ENCODE results near the gene FYCO1. TPM values are rescaled to one million over a fixed set of nuclear protein-coding genes. Genes with fewer than 3 reads are reported as not detected.

The FYCO1 gene
- total and polyA plus RNA-seq, 2 experiments from 2014 or later = 7.5 to 23.0 TPM

DNA sequence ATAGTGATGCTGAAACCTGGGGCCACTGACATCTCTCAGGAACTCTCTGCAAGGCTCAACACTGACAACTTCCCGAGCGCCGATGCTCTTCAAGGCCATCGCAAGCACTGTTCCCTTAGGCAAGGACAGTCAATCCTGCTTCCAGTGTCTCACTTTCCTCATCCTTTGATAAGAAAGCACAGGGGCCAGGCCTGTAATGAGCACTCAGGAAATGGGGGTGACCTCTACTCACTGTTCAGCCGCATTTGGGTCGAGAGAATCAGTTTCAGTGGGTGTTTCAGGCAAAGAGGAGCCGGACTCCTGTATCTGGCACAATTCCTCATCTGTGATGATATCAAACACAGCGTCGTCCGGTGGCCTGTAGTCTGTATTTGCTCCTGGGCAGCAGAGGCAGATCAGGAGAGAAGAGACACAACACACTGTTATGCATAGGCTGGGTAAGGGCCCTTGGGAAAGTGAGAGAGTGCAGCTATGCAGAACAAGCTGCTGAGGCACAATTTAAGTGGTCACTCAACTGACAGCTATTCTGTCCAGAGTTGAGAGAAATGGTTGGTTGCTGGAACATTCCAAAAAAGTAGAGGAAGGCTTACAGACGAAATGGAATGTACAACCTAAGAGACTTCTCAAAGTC, 40.5 kb downstream of the FYCO1 start:
- no peaks in the 10 kb centered on the region for H3K4me1 ChIP-seq (ENCODE audit: insufficient read depth)
- H3K4me3 ChIP-seq = no peak overlapping the region
- H3K36me3 ChIP-seq (replicated peaks; ENCODE audit: insufficient read depth, low read depth) = peaks cover 4% of the 10 kb centered on the region
- no peak overlapping the region for H3K4me2 ChIP-seq
- no peaks in the 10 kb centered on the region for H4K20me1 ChIP-seq (ENCODE audit: insufficient read depth, poor library complexity, severe bottlenecking)
- no peak for TF ChIP-seq EZH2phosphoT487 (IDR thresholded peaks at IDR 0.05; ENCODE audit: low read depth, severe bottlenecking, unreplicated experiment)
- TF ChIP-seq EZH2 (IDR thresholded peaks at IDR 0.05; ENCODE audit: borderline replicate concordance) = no peak
- TF ChIP-seq, protein P1, sequence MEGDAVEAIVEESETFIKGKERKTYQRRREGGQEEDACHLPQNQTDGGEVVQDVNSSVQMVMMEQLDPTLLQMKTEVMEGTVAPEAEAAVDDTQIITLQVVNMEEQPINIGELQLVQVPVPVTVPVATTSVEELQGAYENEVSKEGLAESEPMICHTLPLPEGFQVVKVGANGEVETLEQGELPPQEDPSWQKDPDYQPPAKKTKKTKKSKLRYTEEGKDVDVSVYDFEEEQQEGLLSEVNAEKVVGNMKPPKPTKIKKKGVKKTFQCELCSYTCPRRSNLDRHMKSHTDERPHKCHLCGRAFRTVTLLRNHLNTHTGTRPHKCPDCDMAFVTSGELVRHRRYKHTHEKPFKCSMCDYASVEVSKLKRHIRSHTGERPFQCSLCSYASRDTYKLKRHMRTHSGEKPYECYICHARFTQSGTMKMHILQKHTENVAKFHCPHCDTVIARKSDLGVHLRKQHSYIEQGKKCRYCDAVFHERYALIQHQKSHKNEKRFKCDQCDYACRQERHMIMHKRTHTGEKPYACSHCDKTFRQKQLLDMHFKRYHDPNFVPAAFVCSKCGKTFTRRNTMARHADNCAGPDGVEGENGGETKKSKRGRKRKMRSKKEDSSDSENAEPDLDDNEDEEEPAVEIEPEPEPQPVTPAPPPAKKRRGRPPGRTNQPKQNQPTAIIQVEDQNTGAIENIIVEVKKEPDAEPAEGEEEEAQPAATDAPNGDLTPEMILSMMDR (IDR thresholded peaks at IDR 0.05; ENCODE audit: poor library complexity) = no peak
- H3K27ac ChIP-seq = no peak overlapping the region
- DNase-seq (ENCODE audit: low spot score) = no peak
- H2AFZ ChIP-seq = no peak overlapping the region
- H3K79me2 ChIP-seq = no peaks in the 10 kb centered on the region
- H3K27me3 ChIP-seq = no peaks in the 10 kb centered on the region
- no peaks in the 10 kb centered on the region for H3K9me2 ChIP-seq (replicated peaks; ENCODE audit: insufficient read depth)
- WGBS (ENCODE audit: low lambda C conversion rate, missing lambda C conversion rate) = 82% methylated on average over 11 of the region's 11 CpGs
- no peaks in the 10 kb centered on the region for H3K9me3 ChIP-seq (ENCODE audit: low read depth)

DNA sequence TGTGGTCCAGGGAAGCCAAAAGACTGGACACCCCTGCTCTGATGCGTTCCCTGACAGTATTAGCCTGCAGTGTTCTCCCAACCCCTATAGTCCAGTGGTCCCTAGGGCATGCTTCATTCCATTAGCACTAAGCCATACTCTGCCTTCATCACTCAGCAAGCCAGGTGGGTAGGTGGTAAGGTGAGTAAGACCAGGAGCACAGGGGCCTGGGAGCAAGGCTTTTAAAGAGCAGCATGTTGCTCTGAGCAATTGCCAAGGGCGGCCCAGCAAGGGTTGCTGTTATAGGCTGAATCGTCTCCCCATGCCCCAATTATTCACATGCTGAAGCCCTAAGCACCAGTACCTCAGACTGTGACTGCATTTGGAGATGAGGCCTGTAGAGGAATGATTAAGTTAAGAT, 41.3 kb downstream of the FYCO1 start:
- no peak overlapping the region for H3K27ac ChIP-seq
- WGBS (ENCODE audit: low lambda C conversion rate, missing lambda C conversion rate) = 98% methylated on average over 3 of the region's 3 CpGs
- no peaks in the 10 kb centered on the region for H3K4me1 ChIP-seq (ENCODE audit: insufficient read depth)
- DNase-seq (ENCODE audit: low spot score) = no peak
- H3K9me3 ChIP-seq (ENCODE audit: low read depth) = no peaks in the 10 kb centered on the region
- no peaks in the 10 kb centered on the region for H3K27me3 ChIP-seq
- no peak overlapping the region for H3K4me2 ChIP-seq
- H2AFZ ChIP-seq = no peak overlapping the region
- no peaks in the 10 kb centered on the region for H3K79me2 ChIP-seq
- H3K9me2 ChIP-seq (replicated peaks; ENCODE audit: insufficient read depth) = no peaks in the 10 kb centered on the region
- no peaks in the 10 kb centered on the region for H3K36me3 ChIP-seq (replicated peaks; ENCODE audit: insufficient read depth, low read depth)
- no peak overlapping the region for H3K4me3 ChIP-seq
- H4K20me1 ChIP-seq (ENCODE audit: insufficient read depth, poor library complexity, severe bottlenecking) = no peaks in the 10 kb centered on the region
- TF ChIP-seq, protein P1 (IDR thresholded peaks at IDR 0.05; ENCODE audit: poor library complexity) = no peak
- TF ChIP-seq EZH2phosphoT487 (IDR thresholded peaks at IDR 0.05; ENCODE audit: low read depth, severe bottlenecking, unreplicated experiment) = no peak

DNA sequence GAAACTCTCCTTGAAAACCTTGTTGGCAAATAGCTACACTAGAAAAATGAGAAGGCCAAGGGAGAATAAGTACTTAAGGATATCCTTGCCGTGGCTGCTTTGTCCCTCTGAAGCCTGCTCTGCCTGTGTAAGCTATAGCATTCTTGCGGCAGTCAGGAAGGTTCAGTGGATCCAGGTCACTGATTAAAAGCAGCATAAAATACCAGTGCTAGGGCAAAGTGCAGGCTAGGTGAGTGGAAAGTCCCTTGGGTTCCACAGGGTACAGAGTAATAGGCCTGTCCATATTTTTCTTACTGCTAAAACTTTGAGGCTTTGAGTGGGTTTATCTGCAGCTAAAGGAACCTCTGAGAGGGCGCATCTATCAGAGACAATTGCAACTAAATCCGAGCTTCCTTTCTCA, 42.1 kb downstream of the FYCO1 start:
- H3K27me3 ChIP-seq = no peaks in the 10 kb centered on the region
- H3K36me3 ChIP-seq (replicated peaks; ENCODE audit: insufficient read depth, low read depth) = no peaks in the 10 kb centered on the region
- WGBS (ENCODE audit: low lambda C conversion rate, missing lambda C conversion rate) = 77% methylated on average over 4 of the region's 4 CpGs
- TF ChIP-seq, protein P1 (IDR thresholded peaks at IDR 0.05; ENCODE audit: poor library complexity) = no peak
- no peak overlapping the region for H3K4me3 ChIP-seq
- no peaks in the 10 kb centered on the region for H3K9me3 ChIP-seq (ENCODE audit: low read depth)
- H4K20me1 ChIP-seq (ENCODE audit: insufficient read depth, poor library complexity, severe bottlenecking) = no peaks in the 10 kb centered on the region
- no peak overlapping the region for H3K4me2 ChIP-seq
- H3K27ac ChIP-seq = no peak overlapping the region
- peaks cover 6% of the 10 kb centered on the region for H3K4me1 ChIP-seq (ENCODE audit: insufficient read depth)
- H2AFZ ChIP-seq = no peak overlapping the region
- H3K79me2 ChIP-seq = no peaks in the 10 kb centered on the region
- DNase-seq (ENCODE audit: low spot score) = peak; percentile 29
- no peaks in the 10 kb centered on the region for H3K9me2 ChIP-seq (replicated peaks; ENCODE audit: insufficient read depth)

DNA sequence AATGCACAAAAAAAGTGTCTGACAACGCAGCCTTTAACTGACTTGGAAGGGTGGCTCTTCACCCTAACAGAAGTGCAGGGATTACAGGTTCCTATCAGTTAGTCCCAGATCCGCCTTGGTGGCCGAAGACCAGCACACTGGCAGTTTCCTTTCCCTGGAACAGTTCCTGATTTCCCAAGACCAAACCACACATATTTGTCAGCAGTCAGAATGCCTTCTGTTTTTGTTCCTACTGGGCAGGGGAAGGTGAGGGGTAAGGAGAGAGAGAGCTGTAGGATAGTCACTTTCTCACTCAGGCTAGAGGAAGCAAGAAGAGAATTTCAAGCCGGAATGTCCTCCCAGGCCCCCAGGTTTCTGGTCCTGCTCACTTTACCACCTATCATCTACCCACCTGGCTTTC, 43.2 kb downstream of the FYCO1 start:
- H4K20me1 ChIP-seq (ENCODE audit: insufficient read depth, poor library complexity, severe bottlenecking) = no peaks in the 10 kb centered on the region
- peaks cover 7% of the 10 kb centered on the region for H3K4me1 ChIP-seq (ENCODE audit: insufficient read depth)
- WGBS (ENCODE audit: low lambda C conversion rate, missing lambda C conversion rate) = 78% methylated on average over 4 of the region's 4 CpGs
- DNase-seq (ENCODE audit: low spot score) = no peak
- no peaks in the 10 kb centered on the region for H3K36me3 ChIP-seq (replicated peaks; ENCODE audit: insufficient read depth, low read depth)
- no peaks in the 10 kb centered on the region for H3K9me2 ChIP-seq (replicated peaks; ENCODE audit: insufficient read depth)
- H3K79me2 ChIP-seq = no peaks in the 10 kb centered on the region
- TF ChIP-seq EZH2phosphoT487 (IDR thresholded peaks at IDR 0.05; ENCODE audit: low read depth, severe bottlenecking, unreplicated experiment) (no peak), EZH2 (IDR thresholded peaks at IDR 0.05; ENCODE audit: borderline replicate concordance) (no peak)
- TF ChIP-seq, protein P1 (IDR thresholded peaks at IDR 0.05; ENCODE audit: poor library complexity) = no peak
- H2AFZ ChIP-seq = no peak overlapping the region
- H3K9me3 ChIP-seq (ENCODE audit: low read depth) = no peaks in the 10 kb centered on the region
- H3K4me3 ChIP-seq = no peak overlapping the region
- no peak overlapping the region for H3K27ac ChIP-seq
- H3K4me2 ChIP-seq = no peak overlapping the region
- H3K27me3 ChIP-seq = no peaks in the 10 kb centered on the region

Measured in hepatocyte (in vitro differentiated cells).